ENCODE results near the gene RAB5IF. TPM values are rescaled to one million over a fixed set of nuclear protein-coding genes. Genes with fewer than 3 reads are reported as not detected.

The RAB5IF gene
- total and polyA plus RNA-seq, 2 donors, result 94.8 to 103 TPM

DNA sequence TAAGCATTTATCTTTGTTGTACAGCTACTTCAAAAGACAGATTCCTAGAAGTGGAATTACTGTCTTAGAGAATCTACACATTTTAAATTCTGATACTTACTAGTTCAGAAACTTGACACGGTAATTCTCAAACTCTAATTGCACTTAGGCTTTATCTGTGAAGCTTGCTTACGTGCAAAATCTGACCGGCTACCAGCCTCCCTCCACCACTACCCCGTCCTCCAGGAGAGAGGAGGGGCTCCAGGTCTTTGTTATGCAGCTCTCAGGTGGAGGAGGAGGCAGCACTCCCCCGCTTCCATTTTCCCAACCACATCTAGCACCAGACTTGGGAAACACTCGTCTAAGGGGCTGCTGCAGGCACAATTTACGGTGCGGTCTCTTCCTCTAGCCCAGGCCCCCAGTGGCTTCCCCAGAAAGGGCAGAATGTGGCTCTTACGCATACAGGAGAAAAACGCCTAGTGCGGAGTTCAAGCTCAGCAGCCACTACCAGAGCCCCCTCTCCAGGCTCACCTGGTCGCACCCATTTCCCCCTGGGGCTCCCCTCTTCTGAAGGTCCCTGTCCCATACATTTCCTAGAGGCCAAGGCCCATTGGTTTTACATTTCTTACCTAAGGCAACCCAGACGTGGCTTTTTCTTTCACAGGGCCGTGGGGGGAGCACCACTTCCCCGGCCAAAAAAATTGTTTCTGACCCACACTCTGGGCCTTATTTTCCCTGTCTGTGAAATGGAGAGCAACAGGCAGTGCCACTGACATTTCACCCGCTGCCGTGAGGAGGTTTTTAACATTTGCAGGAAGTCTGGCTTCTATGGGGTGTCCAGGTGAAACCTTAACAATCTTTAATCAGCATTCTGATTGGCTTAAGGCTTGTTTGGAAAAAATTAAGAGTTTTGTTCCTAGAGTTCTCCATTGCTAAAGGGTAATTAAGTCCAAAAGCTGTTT is 33.7 kb upstream of the RAB5IF start:
- no peaks in the 10 kb centered on the region for H3K9me3 ChIP-seq (ENCODE audit: control insufficient read depth in 2 of 2, insufficient read depth in 1 of 2, low read length in 1 of 2)
- H3K4me1 ChIP-seq (ENCODE audit: control insufficient read depth in 2 of 2, insufficient read depth in 2 of 2, low read length in 2 of 2), result peaks cover 15 to 28% of the 10 kb centered on the region in 2 donors
- no peaks in the 10 kb centered on the region for H3K36me3 ChIP-seq (ENCODE audit: control insufficient read depth in 2 of 2, insufficient read depth in 2 of 2, low read length in 1 of 2)
- no peaks in the 10 kb centered on the region for H3K27me3 ChIP-seq (ENCODE audit: control insufficient read depth in 2 of 2, insufficient read depth in 1 of 2, low read length in 1 of 2)
- H3K4me3 ChIP-seq (ENCODE audit: low read length in 2 of 2), result peak overlapping the region in 1 of 2 donors; percentile 70
- DNase-seq (ENCODE audit: low read depth in 6 of 9, low spot score in 9 of 9), result peak in 2 of 9 donors; percentile 27 to 54
- peak overlapping the region; percentile 36 to 81 for H3K27ac ChIP-seq (ENCODE audit: low read depth in 1 of 2, low read length in 1 of 2)
- 60% methylated on average over 17 of the region's 17 CpGs for WGBS

DNA sequence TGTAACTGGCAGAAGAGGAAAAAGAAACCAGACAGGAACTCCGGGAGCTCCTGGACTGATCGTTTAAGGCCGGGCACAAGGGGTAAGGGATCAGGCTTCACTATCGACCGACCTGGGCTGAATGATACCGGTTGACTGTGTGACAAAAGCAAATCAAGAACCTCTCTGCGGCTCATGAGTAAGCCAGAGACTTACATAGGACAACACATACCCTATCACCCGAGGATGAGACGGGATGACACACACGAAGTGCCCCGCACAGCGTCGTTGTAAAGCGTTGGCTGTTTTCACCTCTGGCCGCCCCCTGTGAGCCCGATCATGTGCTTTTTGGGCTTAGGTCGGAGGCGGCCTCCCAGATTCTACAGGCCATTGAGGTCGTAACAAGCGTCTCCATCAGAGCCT is 32.9 kb upstream of the RAB5IF start:
- Histone ChIP-seq H3K4me1 (ENCODE audit: control insufficient read depth in 2 of 2, insufficient read depth in 2 of 2, low read length in 2 of 2) (peaks cover 15 to 28% of the 10 kb centered on the region in 2 donors), H3K27me3 (ENCODE audit: control insufficient read depth in 2 of 2, insufficient read depth in 1 of 2, low read length in 1 of 2) (no peaks in the 10 kb centered on the region), H3K27ac (ENCODE audit: low read depth in 1 of 2, low read length in 1 of 2) (peak overlapping the region; percentile 81 to 99), H3K9me3 (ENCODE audit: control insufficient read depth in 2 of 2, insufficient read depth in 1 of 2, low read length in 1 of 2) (no peaks in the 10 kb centered on the region), H3K36me3 (ENCODE audit: control insufficient read depth in 2 of 2, insufficient read depth in 2 of 2, low read length in 1 of 2) (no peaks in the 10 kb centered on the region), H3K4me3 (ENCODE audit: low read length in 2 of 2) (peak overlapping the region; percentile 70 to 91)
- DNase-seq (ENCODE audit: low read depth in 6 of 9, low spot score in 9 of 9), result peak in 3 of 9 donors; percentile 34 to 54 (median 44)
- 29% methylated on average over 20 of the region's 20 CpGs for WGBS

DNA sequence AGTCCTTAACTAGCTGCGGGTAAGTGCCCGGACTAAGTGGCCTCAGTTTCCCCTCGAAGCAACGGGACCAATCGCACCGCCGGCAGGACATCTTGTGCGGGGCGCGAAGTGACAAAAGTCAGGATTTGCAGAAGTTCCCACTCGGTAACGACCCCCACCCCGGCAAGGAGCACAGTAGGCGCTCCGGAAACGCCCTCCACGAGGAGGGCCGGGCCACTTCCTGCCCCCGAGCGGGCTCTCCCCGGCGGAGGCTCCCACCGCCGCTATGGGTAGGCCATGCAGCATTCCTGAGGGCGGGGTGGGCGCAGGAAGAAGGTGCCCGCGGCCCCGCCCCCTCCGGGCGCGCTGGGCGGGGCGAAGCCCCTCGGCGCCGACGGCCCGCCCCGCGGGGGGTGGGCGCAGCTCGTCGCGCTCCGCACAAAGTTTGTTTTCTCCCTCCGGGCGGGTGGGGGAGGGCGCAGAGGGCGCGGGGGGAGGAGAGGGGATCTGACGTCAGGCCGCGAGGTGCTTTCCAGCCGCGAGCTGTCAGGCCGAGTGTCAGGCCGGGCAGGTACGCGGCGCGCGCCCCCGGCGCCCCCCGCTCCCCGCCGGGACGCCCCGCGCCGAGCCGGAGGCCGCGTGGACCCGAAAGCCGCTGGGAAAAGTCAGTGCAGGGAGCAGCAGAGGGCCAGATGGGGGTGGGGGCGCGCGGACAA is 32.3 kb upstream of the RAB5IF start, which contains the start of gene TGIF2:
Gene TGIF2 (plus strand): TSS at position 495 of the 695 bp plus-strand sequence. CDS start 5,178 bp downstream, outside the sequence.
- Histone ChIP-seq H3K4me3 (ENCODE audit: low read length in 2 of 2) (peak within 1 kb of the TSS; percentile 91 to 97), H3K4me1 (ENCODE audit: control insufficient read depth in 2 of 2, insufficient read depth in 2 of 2, low read length in 2 of 2) (peaks cover 15 to 28% of the 10 kb centered on the region in 2 donors), H3K27me3 (ENCODE audit: control insufficient read depth in 2 of 2, insufficient read depth in 1 of 2, low read length in 1 of 2) (no peaks in the 10 kb centered on the region), H3K9me3 (ENCODE audit: control insufficient read depth in 2 of 2, insufficient read depth in 1 of 2, low read length in 1 of 2) (no peaks in the 10 kb centered on the region), H3K36me3 (ENCODE audit: control insufficient read depth in 2 of 2, insufficient read depth in 2 of 2, low read length in 1 of 2) (peaks cover under 1% of the 10 kb centered on the region in 2 donors), H3K27ac (ENCODE audit: low read depth in 1 of 2, low read length in 1 of 2) (peak within 1 kb of the TSS; percentile 96 to 99)
- peak in 8 of 9 donors; percentile 80 to 96 (median 90) for DNase-seq (ENCODE audit: low read depth in 6 of 9, low spot score in 9 of 9)
- under 1% methylated on average over 79 of the region's 80 CpGs for WGBS

DNA sequence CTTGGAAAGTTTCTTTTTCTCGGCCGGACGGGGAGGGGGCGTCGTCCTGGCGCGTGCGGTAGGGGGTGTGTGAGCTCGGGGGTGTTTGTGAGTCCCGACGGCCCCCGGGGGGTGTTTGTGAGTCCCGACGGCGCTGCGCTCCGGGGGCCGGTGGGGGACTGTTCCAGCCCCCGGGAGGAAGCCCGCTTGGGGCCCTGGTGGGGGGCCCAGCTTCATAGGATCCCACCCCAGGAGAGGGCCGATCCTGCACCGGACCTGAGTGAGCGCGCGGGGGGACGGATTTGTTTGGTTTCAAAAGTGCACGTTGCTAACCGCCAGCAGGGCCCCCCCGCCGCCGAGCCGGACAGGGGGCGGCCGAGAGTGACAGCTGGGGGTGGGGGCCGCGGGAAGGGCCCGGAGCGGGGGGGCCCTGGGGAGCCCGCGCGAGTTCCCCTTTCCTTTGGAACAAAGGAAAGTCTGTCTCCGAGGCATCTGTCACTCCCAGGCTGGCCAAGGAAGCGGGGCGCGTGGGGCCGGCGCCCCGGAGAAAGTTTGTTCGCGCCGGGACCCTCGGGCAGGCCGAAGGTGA is 31.7 kb upstream of the RAB5IF start:
- under 1% methylated on average over 53 of the region's 53 CpGs for WGBS
- Histone ChIP-seq H3K27ac (ENCODE audit: low read depth in 1 of 2, low read length in 1 of 2) (peak overlapping the region; percentile 96 to 99), H3K4me3 (ENCODE audit: low read length in 2 of 2) (peak overlapping the region; percentile 91 to 97), H3K36me3 (ENCODE audit: control insufficient read depth in 2 of 2, insufficient read depth in 2 of 2, low read length in 1 of 2) (peaks cover 6 to 7% of the 10 kb centered on the region in 2 donors), H3K4me1 (ENCODE audit: control insufficient read depth in 2 of 2, insufficient read depth in 2 of 2, low read length in 2 of 2) (peaks cover 15 to 28% of the 10 kb centered on the region in 2 donors), H3K9me3 (ENCODE audit: control insufficient read depth in 2 of 2, insufficient read depth in 1 of 2, low read length in 1 of 2) (no peaks in the 10 kb centered on the region), H3K27me3 (ENCODE audit: control insufficient read depth in 2 of 2, insufficient read depth in 1 of 2, low read length in 1 of 2) (no peaks in the 10 kb centered on the region)
- DNase-seq (ENCODE audit: low read depth in 6 of 9, low spot score in 9 of 9), result peak in 1 of 9 donors; percentile 58

DNA sequence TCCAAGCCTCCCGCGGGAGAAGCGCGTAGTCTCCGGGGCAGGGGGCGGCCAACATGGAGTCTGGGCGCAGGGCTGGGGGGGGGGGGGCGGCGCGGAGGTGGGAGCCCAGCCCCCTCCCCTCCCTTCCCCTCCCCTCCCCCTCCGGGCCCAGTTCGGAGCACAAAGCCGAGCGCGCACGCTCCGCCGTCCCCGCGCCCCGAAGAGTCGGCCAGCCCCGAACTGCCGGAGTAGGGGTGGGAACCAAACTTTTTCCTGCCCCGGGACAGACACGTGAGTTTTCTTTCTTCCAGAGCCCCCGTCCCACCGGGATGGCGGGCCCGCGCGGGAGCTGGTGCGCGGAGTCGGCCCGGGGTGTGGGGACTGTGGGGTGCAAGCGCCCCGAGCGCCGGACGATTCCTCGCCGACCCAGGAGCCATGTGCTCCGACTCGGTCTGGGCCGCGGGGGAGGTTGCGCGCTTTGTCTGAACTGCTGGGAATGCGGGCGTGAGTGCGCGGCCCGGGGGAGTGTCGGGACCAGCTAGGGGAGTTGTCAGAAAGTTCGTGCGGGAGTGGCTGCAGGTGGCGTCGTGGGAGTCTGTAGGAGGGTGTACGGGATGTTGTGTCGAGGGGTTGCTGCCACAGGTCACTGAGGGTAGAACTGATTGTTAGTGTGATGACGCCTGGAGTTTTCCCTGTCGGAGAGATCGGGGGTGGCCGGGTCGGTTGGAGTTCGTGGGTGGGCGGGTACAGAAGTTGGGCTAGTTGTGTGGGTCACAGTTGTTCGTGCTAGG is 31.0 kb upstream of the RAB5IF start:
- Histone ChIP-seq H3K4me1 (ENCODE audit: control insufficient read depth in 2 of 2, insufficient read depth in 2 of 2, low read length in 2 of 2) (peaks cover 15 to 28% of the 10 kb centered on the region in 2 donors), H3K36me3 (ENCODE audit: control insufficient read depth in 2 of 2, insufficient read depth in 2 of 2, low read length in 1 of 2) (peaks cover 10 to 13% of the 10 kb centered on the region in 2 donors), H3K4me3 (ENCODE audit: low read length in 2 of 2) (peak overlapping the region; percentile 91 to 97), H3K27ac (ENCODE audit: low read depth in 1 of 2, low read length in 1 of 2) (peak overlapping the region; percentile 96 to 99), H3K9me3 (ENCODE audit: control insufficient read depth in 2 of 2, insufficient read depth in 1 of 2, low read length in 1 of 2) (no peaks in the 10 kb centered on the region), H3K27me3 (ENCODE audit: control insufficient read depth in 2 of 2, insufficient read depth in 1 of 2, low read length in 1 of 2) (no peaks in the 10 kb centered on the region)
- under 1% methylated on average over 59 of the region's 69 CpGs for WGBS
- peak in 5 of 9 donors; percentile 38 to 71 (median 46) for DNase-seq (ENCODE audit: low read depth in 6 of 9, low spot score in 9 of 9)

DNA sequence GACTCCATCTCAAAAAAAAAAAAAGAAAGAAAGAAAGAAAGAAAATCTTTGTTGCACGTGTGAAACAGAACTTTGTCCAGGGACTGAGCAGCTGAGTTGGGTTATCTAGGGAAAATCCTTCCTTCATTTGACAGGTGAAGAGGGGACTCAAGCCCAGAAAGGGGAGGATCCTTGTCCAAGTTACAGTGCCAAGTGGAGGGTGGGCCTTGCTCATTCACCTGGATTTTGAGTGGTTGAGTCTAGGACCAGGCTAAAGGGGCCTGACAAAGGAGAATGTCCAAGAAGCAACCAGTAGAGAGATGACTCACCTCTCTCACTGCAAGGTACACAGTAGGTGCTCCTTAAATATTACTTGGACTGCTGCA is 29.5 kb upstream of the RAB5IF start:
- no peak overlapping the region for H3K4me3 ChIP-seq (ENCODE audit: low read length in 2 of 2)
- peaks cover 22 to 26% of the 10 kb centered on the region in 2 donors for H3K36me3 ChIP-seq (ENCODE audit: control insufficient read depth in 2 of 2, insufficient read depth in 2 of 2, low read length in 1 of 2)
- no peaks in the 10 kb centered on the region for H3K9me3 ChIP-seq (ENCODE audit: control insufficient read depth in 2 of 2, insufficient read depth in 1 of 2, low read length in 1 of 2)
- WGBS, result 80% methylated on average over 1 of the region's 1 CpG
- no peak overlapping the region for H3K27ac ChIP-seq (ENCODE audit: low read depth in 1 of 2, low read length in 1 of 2)
- no peaks in the 10 kb centered on the region for H3K27me3 ChIP-seq (ENCODE audit: control insufficient read depth in 2 of 2, insufficient read depth in 1 of 2, low read length in 1 of 2)
- peaks cover 15 to 28% of the 10 kb centered on the region in 2 donors for H3K4me1 ChIP-seq (ENCODE audit: control insufficient read depth in 2 of 2, insufficient read depth in 2 of 2, low read length in 2 of 2)
- no peak for DNase-seq (ENCODE audit: low read depth in 6 of 9, low spot score in 9 of 9)

DNA sequence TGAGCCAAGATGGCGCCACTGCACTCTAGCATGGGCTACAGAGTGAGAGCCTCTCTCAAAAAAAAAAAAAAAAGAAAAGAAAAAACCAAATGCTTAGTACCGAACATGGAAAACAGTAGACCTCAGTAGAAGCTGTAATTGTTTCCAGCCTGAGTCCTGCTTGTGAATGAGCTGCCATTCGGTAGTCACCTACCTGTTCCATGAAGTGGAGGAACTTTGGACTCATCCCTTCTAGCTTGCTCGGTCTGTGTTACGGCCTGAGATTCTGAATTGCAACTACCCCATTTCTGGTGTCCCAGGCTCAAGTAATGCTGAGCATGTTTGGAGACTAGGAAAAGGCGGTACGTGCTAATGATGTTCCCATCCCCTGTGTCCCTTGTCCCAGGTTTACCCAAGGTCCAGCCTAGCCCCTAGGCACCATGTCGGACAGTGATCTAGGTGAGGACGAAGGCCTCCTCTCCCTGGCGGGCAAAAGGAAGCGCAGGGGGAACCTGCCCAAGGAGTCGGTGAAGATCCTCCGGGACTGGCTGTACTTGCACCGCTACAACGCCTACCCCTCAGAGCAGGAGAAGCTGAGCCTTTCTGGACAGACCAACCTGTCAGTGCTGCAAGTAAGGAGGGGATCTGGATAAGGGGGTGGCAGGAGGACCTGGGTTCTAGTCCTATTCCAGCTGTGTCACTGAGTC is 27.1 kb upstream of the RAB5IF start:
- Histone ChIP-seq H3K9me3 (ENCODE audit: control insufficient read depth in 2 of 2, insufficient read depth in 1 of 2, low read length in 1 of 2) (no peaks in the 10 kb centered on the region), H3K27ac (ENCODE audit: low read depth in 1 of 2, low read length in 1 of 2) (no peak overlapping the region), H3K36me3 (ENCODE audit: control insufficient read depth in 2 of 2, insufficient read depth in 2 of 2, low read length in 1 of 2) (peaks cover 40 to 43% of the 10 kb centered on the region in 2 donors), H3K27me3 (ENCODE audit: control insufficient read depth in 2 of 2, insufficient read depth in 1 of 2, low read length in 1 of 2) (no peaks in the 10 kb centered on the region), H3K4me3 (ENCODE audit: low read length in 2 of 2) (no peak overlapping the region), H3K4me1 (ENCODE audit: control insufficient read depth in 2 of 2, insufficient read depth in 2 of 2, low read length in 2 of 2) (peaks cover 9 to 11% of the 10 kb centered on the region in 2 donors)
- 98% methylated on average over 15 of the region's 15 CpGs for WGBS
- no peak for DNase-seq (ENCODE audit: low read depth in 6 of 9, low spot score in 9 of 9)

DNA sequence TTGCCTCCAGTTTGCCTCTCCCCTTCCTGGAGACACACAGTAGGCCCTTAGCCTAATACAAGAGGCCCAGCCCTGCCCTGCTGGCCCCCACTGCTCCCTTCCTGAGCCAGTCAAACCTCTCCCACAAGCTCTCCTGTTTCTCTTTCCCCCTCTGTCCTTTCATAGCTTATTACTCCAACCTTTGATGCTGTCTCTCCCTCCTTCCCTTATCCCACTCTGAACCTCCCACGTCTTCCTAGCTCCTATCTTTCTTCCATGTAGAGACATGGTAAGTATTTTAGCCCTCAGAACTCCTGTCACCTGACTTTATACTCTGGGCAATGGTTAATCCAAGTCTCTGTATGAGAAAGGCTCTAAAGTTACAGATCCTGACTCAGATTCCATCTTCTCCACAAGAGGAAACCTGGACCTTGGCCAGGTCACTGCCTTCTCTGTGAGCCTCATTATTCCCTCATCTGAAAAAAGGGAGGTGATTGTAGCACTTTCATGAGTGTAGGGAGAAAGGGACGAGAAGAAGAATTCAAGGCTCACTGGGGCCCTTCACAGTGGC is 25.5 kb upstream of the RAB5IF start:
- Histone ChIP-seq H3K9me3 (ENCODE audit: control insufficient read depth in 2 of 2, insufficient read depth in 1 of 2, low read length in 1 of 2) (no peaks in the 10 kb centered on the region), H3K27ac (ENCODE audit: low read depth in 1 of 2, low read length in 1 of 2) (no peak overlapping the region), H3K4me3 (ENCODE audit: low read length in 2 of 2) (no peak overlapping the region), H3K4me1 (ENCODE audit: control insufficient read depth in 2 of 2, insufficient read depth in 2 of 2, low read length in 2 of 2) (peaks cover 7% of the 10 kb centered on the region in 2 donors), H3K27me3 (ENCODE audit: control insufficient read depth in 2 of 2, insufficient read depth in 1 of 2, low read length in 1 of 2) (no peaks in the 10 kb centered on the region), H3K36me3 (ENCODE audit: control insufficient read depth in 2 of 2, insufficient read depth in 2 of 2, low read length in 1 of 2) (peaks cover 44 to 46% of the 10 kb centered on the region in 2 donors)
- no peak for DNase-seq (ENCODE audit: low read depth in 6 of 9, low spot score in 9 of 9)
- WGBS, result 96% methylated on average over 2 of the region's 2 CpGs

Data from thymus (tissue), 11 donors.